SKM-1 treated with dmso at 0.1 percent for 144 hours (cell line): ENCODE measurements around the gene ACOT7.

ENCODE experiments used
- DNase-seq: peaks from one replicate; lab custom pipeline; 2025; ENCODE audit not compliant: unreplicated experiment; lab: John Stamatoyannopoulos, UW

ACOT7 gene

DNA sequence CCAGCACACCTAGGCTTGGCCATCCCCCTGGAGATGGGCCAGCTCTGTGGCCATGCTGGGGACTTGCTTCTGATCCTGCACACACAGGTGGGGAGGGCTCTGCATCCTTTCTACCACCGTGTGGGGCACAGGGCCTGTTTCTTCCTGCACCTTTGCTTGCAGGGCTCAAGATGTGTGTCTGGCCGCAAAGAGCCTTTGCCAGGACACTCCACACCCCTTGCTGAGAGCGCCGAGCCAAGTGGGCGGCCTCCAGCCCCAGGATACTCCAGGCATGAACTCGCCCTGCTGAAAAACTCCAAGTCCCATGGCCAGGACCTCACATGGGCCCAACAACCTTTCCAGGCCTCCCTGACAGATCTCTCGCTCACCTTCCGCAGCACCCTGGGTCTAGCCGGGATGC, 121.1 kb downstream of the ACOT7 start:
- DNase-seq = no peak

DNA sequence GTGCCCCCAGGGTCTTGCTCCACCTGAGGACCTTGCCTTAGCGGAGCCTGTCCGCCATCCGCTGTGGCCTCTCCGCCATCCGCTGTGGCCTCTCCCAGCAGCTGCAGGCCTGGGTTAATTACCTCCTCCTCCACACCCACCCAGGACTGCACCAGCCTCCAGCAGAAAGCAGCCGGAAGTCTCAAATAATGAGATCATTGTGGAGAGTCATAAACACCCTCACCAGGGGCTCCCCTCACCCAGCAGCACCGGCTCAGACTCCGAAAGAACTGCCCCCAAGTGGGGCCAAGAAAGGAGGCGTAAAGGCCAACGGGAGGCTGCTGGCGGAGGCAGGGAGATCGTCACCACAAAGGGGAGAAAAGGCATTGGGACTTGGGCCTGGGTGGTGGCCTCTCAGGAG, 122.0 kb downstream of the ACOT7 start:
- DNase-seq = no peak

DNA sequence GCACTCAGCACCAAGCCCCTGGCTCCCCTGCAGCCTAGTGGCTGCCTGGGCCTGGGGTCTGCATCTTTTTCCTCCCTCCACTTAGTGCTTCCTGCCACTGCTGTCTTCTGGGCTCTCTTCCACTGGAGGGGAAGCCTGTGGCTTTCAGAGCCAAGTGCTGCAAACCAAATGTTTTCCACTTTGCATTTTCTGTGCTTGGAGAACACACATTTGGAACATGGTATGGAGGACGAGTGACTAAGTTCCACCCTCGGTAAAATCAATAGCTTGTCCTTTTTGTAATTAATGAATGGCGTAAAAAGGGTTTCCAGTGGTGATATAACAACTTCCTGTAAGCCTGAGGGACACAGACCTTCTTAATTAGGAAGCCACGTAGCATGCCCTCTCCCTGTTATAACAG, 122.6 kb downstream of the ACOT7 start:
- no peak for DNase-seq

DNA sequence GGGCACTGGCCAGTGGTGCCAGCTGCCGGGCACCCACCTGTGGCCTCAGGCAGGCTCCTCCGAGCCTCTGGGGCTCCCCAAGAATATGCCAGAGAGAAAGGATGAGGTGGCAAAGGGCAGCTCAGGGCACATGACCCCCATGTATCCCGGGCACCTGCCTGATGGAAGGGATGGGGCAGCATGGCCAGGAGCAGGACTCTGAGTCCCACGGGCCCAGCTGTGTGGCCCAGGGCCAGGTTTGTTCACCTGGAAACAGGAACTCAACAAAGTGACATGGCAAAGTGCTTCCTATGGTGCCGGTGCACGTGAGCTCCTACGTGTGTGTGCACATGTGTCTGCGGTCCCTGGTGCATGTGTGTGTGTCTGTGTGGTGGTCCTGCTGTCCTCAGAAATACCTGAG, 123.2 kb downstream of the ACOT7 start:
- DNase-seq = no peak

DNA sequence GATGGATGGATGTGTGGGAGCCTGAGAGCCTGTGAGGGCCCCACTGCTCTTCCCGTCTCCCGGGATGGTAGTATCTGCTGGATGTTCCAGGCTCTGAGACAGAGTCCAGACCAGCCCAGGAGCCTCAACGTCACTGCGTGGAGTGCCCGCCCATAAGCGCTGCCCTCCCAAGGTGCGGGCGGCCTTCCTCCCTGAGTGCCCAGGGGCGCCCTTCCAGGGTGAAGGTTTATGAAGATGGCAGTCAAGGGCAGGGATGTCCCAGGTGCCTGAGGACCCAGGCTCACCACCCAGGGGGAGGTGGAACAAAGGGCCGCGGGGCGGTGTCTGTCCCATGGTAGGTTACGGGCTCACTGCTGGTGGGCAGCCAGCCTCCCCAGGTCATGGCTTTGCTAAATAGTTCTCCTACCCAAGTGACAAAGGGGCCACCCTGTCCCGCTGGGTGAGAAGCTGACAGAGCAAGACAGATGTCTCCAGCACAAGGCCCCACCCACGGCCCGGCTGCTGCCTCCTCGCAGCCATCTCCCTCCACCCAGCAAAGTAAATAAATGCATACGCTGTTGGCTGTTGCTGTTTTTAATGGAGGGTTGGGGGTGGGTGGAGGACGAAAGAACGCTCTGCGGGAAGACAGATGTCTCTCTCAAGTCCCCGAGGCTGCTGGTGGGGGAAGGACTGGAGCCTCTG, 123.7 kb downstream of the ACOT7 start:
- DNase-seq = no peak

DNA sequence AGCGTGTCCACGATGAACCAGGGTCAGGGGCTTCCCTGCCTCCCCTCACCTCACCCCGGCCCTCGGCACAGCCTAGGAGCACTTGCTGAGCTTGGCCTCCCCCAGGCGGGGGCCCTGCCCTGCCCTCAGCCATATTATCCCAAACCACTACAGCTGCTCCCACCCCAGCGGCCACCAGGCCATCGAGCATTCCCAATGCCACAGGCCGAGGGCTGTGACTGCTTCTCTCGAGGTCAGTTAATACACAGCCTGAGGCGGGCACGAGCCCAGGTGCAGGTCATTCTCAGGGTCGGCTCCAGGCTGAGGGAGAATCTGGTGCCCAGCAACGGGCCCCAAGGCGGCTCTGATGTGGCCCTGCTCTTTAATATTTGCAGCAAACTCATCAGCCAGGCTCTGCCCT, 124.3 kb downstream of the ACOT7 start:
- DNase-seq = no peak

DNA sequence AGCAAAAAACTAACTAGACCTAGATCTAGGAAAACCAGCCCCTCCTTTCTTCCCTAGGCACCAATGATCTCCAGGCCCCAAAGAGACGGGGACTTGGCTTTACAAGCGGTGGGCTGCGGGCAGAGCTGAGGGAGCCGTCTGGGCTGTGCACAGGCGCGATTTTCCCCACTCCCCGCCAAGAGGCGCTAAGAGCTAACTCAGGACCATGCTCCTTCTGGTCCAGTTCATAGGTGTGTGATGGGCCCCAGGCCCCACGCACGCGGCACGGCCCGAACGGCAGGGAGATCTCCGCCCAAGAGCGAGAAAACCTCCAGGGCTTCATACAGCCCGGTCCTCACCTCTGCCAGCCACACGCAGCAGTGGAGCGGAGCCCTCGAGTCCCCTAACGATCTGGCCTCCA, 125.2 kb downstream of the ACOT7 start:
- DNase-seq = no peak

DNA sequence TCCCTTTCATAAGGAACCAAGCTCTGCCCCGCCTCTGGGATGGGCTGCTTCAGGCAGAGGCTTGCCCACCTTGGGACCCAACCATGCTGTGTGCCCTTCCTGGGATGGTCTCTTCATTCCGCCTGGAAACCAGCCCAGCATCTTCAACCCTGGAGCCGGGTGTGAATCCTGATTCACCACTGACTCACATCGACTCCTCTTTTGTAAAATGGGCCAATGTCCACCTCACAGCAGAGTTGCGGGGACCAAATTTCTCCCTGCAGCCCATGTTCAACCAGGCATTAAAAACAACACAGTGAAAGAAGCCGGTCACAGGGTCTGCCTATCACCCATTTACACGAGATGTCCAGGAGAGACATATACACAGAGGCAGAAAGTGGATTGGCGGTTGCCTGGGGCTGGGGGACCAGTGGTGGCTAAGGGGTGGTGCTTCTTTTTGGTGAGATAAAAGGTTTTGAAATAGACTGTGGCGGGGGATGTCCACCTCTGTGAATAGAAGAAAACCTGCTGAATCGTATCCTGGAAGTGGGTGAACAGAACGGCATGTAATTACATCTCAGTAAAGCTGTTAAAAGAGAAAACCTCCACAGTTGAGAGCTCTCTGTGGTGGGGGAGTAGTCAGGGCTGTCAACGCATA, 125.8 kb downstream of the ACOT7 start:
- no peak for DNase-seq

DNA sequence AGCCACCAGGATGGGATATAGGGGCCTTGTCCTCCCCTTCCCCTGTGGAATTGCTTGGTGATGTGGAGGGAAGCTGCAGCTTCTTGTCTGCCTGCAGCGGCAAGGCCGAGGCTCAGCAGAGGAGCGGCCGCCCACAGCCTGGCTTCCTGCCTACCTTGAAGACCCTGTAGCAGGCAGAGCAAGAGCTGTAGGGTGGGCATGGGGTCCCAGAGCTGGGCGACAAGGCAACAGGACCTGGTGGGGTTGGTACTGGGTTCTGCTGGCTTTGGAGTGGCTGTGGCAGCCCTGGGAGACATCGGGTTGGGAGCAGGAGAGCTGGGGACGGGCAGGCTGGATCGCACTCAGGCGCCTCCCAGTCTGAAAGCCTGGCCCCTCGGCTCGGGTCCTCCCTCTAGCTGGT, 126.9 kb downstream of the ACOT7 start:
- no peak for DNase-seq

DNA sequence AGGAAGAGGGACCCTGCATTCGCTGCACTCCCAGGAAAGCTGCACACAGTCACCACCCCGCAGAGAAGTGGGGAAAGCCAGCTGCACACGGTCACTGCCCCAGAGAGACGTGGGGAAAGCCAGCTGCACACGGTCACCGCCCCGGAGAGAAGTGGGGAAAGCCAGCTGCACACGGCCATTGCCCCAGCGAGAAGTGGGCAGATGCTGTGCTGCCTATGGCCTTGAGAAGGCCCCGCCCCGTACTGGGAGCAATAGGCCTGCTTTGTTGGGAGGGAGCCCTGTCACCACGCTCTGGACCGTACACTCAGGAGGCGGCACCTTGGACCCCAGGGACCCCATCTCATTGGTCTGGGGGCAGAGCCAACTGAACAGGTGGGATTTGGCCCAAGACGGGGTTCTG, 128.4 kb downstream of the ACOT7 start:
- DNase-seq = no peak

DNA sequence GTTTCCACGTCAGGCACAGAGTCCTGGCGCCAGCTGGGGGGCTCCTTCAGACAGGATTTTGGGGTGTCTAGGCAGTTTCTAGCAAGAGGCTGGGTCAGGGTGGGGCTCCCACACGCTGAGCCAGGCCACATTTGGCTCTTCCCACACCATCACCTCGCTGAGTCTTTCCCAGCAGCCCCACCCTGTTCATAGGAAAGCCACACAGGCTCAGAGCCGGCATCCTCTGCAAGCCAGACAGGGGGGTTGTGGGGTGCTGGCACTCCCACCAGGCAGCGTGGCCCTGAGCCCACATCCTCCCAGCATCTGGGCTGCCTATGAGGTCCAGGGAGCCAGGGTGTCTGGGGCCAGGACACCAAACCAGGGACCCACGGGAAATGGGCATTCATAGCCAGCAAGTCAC, 129.9 kb downstream of the ACOT7 start:
- no peak for DNase-seq

DNA sequence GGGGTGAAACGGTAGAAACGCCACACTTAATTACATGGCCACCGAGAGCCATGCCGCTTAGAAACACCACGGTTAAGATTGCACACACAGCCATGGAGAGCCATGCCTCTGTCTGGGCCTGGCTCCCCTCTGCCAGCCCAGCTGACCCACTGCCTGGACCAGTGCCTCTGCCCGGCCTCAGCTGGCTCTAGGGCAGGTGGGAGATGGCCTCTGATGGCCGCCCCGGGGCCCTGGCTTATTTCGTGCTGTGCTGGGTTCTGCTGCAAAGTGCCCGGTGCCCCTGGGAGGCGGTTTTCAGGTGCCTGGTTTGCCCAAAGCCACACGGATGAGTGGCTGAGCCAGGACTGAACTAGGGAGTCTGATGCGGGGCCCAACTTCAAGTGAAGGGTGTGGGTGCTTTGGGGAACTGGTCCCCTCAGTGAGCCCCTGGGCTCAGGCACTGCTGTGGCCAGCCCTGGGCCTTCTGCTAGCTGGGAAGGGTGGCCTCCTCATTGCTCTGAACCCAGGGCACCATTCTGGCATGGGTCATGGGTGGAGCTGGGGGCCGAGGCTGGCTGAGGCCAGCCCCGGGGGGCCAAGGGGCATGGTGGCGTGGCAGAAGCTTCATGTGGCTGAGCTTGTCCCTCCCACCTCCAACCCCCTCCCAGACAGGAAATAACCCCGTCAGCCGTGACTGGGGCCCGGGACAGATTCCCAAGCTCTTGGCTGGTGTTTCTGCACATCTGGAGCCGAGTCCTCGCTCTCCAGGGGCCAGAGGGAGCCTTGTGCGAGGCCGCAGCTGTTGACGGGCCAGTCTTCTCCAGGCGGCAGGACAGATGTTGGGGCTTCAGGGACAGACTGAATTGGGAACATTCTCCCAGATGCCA, 130.8 kb downstream of the ACOT7 start:
- DNase-seq = no peak

DNA sequence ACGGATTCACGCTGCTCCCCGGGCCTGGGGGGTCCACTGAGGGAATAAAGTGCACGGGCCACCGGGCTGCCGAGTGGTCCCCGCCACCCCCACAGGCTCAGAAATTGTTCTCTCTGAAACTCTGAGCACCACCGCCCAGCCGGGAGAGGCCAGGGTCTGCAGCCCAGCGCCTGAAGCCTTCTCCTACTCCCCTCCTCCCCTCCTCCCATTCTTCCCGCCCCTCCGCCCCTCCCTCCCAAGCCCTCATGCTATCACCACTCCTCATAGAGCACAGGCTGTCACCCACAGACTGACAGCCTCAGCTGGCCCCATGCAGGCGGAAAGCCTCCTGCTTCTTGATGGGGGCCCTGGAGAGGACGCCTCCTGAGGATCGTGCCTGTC, 132.0 kb downstream of the ACOT7 start:
- no peak for DNase-seq

DNA sequence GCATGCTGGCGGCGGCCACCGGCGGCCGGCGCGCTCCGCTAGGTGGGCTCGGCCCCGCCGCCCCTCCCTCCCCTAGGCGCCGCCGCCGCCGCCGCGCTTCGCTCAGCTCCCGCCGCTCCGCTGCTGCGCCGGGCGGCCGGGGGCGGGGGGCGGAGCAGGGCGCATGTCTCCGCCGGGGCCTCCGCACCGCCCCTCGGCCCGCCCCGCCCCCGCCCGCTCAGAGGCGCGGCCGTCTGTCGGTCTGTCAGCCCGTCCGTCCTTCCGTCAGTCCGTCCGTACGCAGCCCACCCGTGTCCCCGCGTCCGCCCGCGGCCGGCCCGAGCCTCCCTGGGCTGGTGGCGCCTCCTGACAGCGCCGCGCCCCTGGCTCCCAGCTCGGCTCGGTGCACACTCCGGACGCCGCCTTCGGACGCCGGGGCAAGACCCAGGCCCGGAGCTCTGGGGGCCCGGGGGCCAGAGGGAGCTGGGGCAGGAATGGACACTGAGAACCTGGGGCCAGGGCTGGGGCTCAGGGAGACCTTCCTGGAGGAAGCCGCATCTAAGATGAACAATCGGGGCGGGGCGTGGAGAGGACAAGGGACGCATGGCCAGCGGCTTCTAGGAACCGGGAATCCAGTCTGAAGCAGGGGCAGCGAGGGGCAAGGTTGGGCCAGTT, 132.5 kb downstream of the ACOT7 start, which contains the start of gene GPR153:
Gene GPR153 (minus strand): TSS at position 138 of the 654 bp plus-strand sequence. CDS start 6,193 bp downstream, outside the sequence.
- peak; percentile 4 for DNase-seq

DNA sequence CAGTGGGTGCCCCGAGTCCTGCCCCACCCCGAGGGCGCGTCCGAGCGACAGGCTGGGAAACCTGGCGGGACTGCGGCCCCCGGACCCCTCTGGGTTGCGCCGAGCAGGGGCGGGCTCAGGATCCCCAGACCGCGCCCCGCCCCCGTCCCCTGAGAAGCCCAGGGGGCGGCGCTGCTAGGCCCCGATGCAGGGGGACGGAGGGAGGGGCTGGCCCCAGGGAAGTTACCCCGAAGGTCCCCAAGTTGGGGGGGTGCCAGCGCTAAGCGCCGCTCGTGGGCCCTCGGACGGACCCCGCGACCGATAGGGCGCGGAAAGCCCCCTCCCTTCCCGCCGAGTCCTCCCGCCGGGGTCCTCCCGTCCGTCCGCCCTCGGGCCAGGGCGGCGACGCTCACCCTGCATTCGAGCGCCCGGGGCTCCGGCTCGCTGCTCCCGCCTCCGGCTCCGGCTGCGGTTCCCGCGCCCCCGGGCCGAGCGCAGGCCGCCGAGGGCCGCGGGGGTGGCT, 133.1 kb downstream of the ACOT7 start:
- no peak for DNase-seq

DNA sequence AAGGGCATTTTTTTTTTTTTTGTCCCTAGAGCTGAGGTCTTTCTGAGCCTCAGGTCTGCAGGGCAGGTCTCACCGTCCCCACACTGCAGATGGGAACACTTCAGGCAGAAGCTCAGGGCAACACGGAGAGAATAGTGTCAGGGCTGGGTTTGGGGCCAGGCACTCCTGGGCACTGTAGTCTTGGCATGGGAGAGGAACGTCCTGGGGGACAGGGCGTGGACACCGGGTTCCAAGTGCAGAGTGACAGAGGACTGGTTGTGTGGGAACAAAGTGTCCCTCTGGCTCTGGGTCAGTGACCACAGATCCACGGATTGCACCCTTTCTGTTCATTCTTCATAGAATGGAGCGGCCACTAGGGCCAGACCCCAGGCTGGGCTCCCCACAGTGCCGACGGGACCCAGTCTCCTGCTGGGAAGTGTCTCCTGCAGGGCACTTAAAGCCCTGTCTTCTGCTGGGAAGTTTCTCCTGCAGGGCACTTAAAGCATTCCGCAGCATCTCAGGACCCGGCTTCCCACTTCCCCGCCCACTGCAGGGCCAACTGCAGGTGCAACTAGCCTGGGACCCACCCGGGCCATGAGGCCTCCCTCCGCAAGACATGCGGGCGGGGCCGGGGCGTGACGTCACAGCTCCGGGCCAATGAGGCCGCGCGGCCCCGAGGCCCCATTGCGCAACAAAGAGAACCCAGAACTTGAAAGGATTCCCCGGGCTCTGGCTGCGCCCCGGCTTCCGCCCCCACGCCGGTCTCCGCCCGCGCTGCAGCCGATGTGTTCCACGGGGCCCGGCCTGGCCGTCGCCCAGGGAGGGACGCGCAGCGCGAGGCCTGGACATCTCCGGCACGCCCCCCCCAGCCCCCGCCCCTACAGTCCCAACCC, 133.8 kb downstream of the ACOT7 start:
- DNase-seq = peak; percentile 36

DNA sequence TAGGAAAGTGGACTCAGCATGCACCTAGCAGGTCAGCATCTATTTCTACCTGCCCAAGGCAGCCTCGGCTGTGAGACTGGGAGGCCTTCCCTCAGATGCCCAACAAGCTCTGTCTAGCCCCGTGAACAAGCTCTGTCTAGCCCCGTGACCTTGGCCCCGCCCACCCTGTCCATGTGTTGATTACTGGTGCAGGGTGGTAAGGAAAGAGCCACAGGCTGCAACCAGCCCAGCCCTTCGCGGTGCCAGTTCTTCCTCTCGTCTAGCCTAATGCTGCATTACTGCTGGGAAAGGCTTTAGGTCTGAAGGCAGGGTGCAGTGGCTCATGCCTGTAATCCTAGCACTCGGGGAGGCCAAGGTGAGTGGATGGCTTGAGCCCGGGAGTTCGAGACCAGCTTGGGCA, 134.9 kb downstream of the ACOT7 start:
- no peak for DNase-seq

DNA sequence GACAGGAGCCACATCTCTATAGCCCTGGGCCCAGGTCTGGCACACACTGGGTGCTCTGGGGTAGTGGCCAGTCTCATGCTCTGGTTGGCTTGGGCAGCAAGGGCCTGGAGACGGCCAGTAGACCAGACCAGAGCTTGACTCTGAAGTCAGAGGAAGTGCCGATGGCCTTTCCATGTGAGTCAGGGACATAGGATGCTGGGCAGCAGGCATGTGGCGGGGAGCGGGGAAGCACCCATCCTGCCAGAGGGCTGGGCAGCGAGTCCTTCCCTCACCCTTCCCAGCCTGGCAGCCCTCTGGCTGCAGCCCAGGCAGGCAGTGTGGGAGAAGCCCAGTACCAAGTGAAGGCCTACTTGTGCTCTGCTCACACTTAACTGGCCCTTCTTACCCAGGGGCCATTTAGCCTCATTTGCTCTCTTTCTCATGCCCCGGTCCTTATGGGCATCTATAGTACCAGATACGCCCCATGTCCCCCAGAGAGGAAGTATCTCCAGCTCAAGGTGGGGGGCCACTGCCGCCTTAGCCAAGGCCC, 136.0 kb downstream of the ACOT7 start:
- DNase-seq = no peak

DNA sequence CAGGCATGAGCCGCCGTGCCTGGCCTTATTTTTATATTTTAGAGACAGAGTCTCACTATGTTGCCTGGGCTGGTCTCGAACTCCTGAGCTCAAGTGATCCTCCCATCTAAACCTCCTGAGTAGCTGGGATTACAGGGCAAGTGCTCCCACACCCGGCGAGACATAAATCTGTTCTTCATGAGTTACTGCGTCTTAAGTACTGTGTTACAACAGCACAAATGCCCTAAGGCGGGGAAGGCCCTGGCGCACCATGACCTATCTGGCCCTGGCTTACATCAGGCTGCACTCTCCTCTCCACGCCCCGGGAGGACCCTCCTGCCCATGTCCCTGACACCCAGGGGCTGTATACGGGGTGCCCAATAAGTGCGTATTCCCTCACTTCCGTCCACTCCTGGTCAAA, 136.9 kb downstream of the ACOT7 start:
- no peak for DNase-seq

DNA sequence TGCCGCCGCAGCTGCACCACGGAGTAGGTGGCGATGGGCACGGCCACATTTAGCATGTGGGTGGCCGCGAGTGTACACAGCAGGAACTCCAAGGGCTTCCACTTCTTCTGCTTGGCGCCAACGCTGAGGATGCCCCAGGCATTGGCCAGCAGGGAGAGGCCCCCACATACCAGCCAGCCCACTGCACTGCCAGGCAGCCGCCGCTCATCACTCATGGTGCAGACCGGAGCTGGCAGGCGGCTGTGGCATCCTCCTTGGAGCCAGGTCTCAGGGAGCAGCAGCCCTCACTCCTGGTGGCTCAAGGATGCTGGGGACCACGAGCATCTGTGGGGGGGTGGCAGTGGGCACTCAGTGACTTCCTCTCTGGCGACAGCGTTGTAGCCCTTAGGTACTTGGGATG, 138.9 kb downstream of the ACOT7 start:
- DNase-seq = no peak
